SK-N-SH (cell line): ENCODE results near the gene RFPL3.
"Not testable (repeated sequence)": the region's sequence is repeated elsewhere in the genome, so short reads cannot be mapped to it uniquely, and the experiment has no call there.

ENCODE experiments used
- CTCF ChIP-seq: fragments of 200-600 bp; sonication (generic); IDR thresholded peaks from 2 replicates; pipeline ENCODE4 v1.6.1; 2017; ENCODE audit warnings: antibody characterized with exemption, mild to moderate bottlenecking, moderate library complexity
- FOXM1 ChIP-seq: IDR thresholded peaks from 2 replicates; pipeline ENCODE4 v1.4.0; 2012; ENCODE audit warnings: low read depth, mild to moderate bottlenecking
- JUND ChIP-seq: IDR thresholded peaks from 2 replicates; pipeline ENCODE4 v1.4.0; 2012
- USF2 ChIP-seq: fragments of 150-350 bp; IDR thresholded peaks from 2 replicates; pipeline ENCODE4 v1.6.1; 2017; ENCODE audit warnings: antibody characterized with exemption, low read length, low read depth, borderline replicate concordance

- not testable (repeated sequence) for TF ChIP-seq CTCF, JUND, FOXM1, USF2
Observed at GRCh38 chr22:32337425-32337824, 20.2 kb upstream of the RFPL3 start.
